DND-41 (cell line): ENCODE data around the gene ANO5.

ENCODE experiments used
- ATAC-seq: fragments of 200-7000 bp; cut with Tn5 transposase; 3 replicates; pipeline ENCODE4 v1.9.1; 2021; ENCODE audit warnings: low read depth; ENCODE audit not compliant: insufficient read depth
- DNase-seq: peaks from one replicate; pipeline ENCODE4 v3.0.0-alpha.2; 2020
- H2AFZ ChIP-seq: 2 replicates; pipeline ENCODE4 v1.6.0; 2012; ENCODE audit warnings: low read depth, low read length
- H3K27ac ChIP-seq: 2 replicates; pipeline ENCODE4 v1.5.1; 2012; ENCODE audit warnings: low read length, inconsistent platforms
- H3K27me3 ChIP-seq: fragments of 200-600 bp; sonication (generic); 2 replicates; pipeline ENCODE4 v1.6.0; 2012; ENCODE audit warnings: low read length, mild to moderate bottlenecking, inconsistent platforms; ENCODE audit not compliant: insufficient read depth, poor library complexity
- H3K36me3 ChIP-seq: 2 replicates; pipeline ENCODE4 v1.5.1; 2012; ENCODE audit warnings: low read length, inconsistent platforms; ENCODE audit not compliant: insufficient read depth
- H3K4me1 ChIP-seq: 2 replicates; pipeline ENCODE4 v1.5.1; 2012; ENCODE audit warnings: mild to moderate bottlenecking, low read length; ENCODE audit not compliant: insufficient read depth
- H3K4me2 ChIP-seq: 2 replicates; pipeline ENCODE4 v1.6.0; 2012; ENCODE audit warnings: mild to moderate bottlenecking, moderate library complexity, low read length, inconsistent platforms; ENCODE audit not compliant: insufficient read depth
- H3K4me3 ChIP-seq, 2 experiments: fragments of 200-600 bp in 1 of 2; shearing (Covaris generic) in 1 of 2; 2 replicates each; pipeline ENCODE4 v1.5.1; 2012 to 2016; ENCODE audit warnings: inconsistent platforms in 2 of 2, low read length in 2 of 2, mild to moderate bottlenecking in 2 of 2, low read depth in 1 of 2, moderate library complexity in 1 of 2
- H3K79me2 ChIP-seq: 2 replicates; pipeline ENCODE4 v1.6.0; 2012; ENCODE audit warnings: low read length, inconsistent platforms; ENCODE audit not compliant: insufficient read depth
- H3K9ac ChIP-seq: 2 replicates; pipeline ENCODE4 v1.6.0; 2012; ENCODE audit warnings: low read depth, mild to moderate bottlenecking, inconsistent platforms, low read length, moderate library complexity
- H3K9me3 ChIP-seq: 2 replicates; pipeline ENCODE4 v1.5.1; 2012; ENCODE audit warnings: low read length, moderate library complexity, mild to moderate bottlenecking, inconsistent platforms; ENCODE audit not compliant: insufficient read depth, severe bottlenecking
- H4K20me1 ChIP-seq: 2 replicates; pipeline ENCODE4 v1.6.0; 2012; ENCODE audit warnings: low read length; ENCODE audit not compliant: insufficient read depth
- EZH2 ChIP-seq: IDR thresholded peaks from 3 replicates; pipeline ENCODE4 v1.6.1; 2012; ENCODE audit warnings: borderline replicate concordance, low read depth, mild to moderate bottlenecking, moderate library complexity, low read length, inconsistent platforms; ENCODE audit not compliant: severe bottlenecking
- TF ChIP-seq, protein P1 (sequence below): IDR thresholded peaks from 2 replicates; pipeline ENCODE4 v1.5.1; 2012; ENCODE audit warnings: borderline replicate concordance, low read length, moderate library complexity, mild to moderate bottlenecking; ENCODE audit not compliant: poor library complexity, severe bottlenecking; ENCODE audit errors: extremely low read depth

Gene ANO5

DNA sequence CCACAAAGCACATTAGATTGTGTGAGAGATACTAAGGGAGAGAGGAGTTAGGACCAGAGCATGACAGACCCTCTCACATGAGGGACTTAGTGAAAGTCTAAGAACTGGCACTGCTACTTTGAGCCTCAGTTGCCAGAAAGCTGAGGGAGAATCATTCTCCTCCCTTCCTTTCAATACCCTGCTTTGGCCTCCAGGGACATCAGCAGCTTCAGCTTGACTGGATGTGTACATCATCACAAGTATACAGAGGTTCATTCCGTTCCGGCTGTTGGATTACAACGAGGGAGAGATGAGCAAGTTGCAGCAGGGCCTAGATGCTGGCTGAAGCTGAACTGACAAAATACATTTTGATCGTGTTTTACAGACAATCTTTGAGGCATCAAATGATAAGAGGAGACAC is 15.7 kb upstream of the ANO5 start:
- no peaks in the 10 kb centered on the region for H3K27me3 ChIP-seq
- H3K27ac ChIP-seq = no peak overlapping the region
- H4K20me1 ChIP-seq = no peaks in the 10 kb centered on the region
- H3K36me3 ChIP-seq = no peaks in the 10 kb centered on the region
- H3K79me2 ChIP-seq = no peaks in the 10 kb centered on the region
- TF ChIP-seq EZH2 = no peak
- TF ChIP-seq, protein P1, sequence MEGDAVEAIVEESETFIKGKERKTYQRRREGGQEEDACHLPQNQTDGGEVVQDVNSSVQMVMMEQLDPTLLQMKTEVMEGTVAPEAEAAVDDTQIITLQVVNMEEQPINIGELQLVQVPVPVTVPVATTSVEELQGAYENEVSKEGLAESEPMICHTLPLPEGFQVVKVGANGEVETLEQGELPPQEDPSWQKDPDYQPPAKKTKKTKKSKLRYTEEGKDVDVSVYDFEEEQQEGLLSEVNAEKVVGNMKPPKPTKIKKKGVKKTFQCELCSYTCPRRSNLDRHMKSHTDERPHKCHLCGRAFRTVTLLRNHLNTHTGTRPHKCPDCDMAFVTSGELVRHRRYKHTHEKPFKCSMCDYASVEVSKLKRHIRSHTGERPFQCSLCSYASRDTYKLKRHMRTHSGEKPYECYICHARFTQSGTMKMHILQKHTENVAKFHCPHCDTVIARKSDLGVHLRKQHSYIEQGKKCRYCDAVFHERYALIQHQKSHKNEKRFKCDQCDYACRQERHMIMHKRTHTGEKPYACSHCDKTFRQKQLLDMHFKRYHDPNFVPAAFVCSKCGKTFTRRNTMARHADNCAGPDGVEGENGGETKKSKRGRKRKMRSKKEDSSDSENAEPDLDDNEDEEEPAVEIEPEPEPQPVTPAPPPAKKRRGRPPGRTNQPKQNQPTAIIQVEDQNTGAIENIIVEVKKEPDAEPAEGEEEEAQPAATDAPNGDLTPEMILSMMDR = no peak
- no peak overlapping the region for H2AFZ ChIP-seq
- no peak overlapping the region for H3K9ac ChIP-seq
- H3K4me3 ChIP-seq = no peak overlapping the region
- H3K4me1 ChIP-seq = no peaks in the 10 kb centered on the region
- no peak for DNase-seq
- ATAC-seq = no peak
- H3K9me3 ChIP-seq = no peaks in the 10 kb centered on the region
- no peak overlapping the region for H3K4me2 ChIP-seq

GRCh38 chr11:22179626-22180025 is 13.3 kb upstream of the ANO5 start:
- Histone ChIP-seq H4K20me1 (no peaks in the 10 kb centered on the region), H3K27ac (no peak overlapping the region), H3K36me3 (no peaks in the 10 kb centered on the region), H3K9ac (no peak overlapping the region), H3K9me3 (no peaks in the 10 kb centered on the region), H2AFZ (no peak overlapping the region), H3K27me3 (no peaks in the 10 kb centered on the region), H3K79me2 (no peaks in the 10 kb centered on the region), H3K4me1 (no peaks in the 10 kb centered on the region), H3K4me2 (no peak overlapping the region), H3K4me3 (no peak overlapping the region)
- ATAC-seq (no peak), DNase-seq (no peak)
- no peak for TF ChIP-seq EZH2
- TF ChIP-seq, protein P1 = no peak

- H3K9ac ChIP-seq = no peak overlapping the region
- H3K9me3 ChIP-seq = no peaks in the 10 kb centered on the region
- DNase-seq = no peak
Observed at GRCh38 chr11:22180131-22180530, 12.8 kb upstream of the ANO5 start.

More at GRCh38 chr11:22180131-22180530, 12.8 kb upstream of the ANO5 start:
- no peaks in the 10 kb centered on the region for H3K36me3 ChIP-seq
- no peak overlapping the region for H3K4me2 ChIP-seq
- no peak overlapping the region for H3K27ac ChIP-seq
- H3K4me1 ChIP-seq = no peaks in the 10 kb centered on the region
- H3K4me3 ChIP-seq = no peak overlapping the region
- H3K27me3 ChIP-seq = no peaks in the 10 kb centered on the region
- no peak overlapping the region for H2AFZ ChIP-seq
- H3K79me2 ChIP-seq = no peaks in the 10 kb centered on the region
- TF ChIP-seq, protein P1 = no peak
- TF ChIP-seq EZH2 = no peak
- H4K20me1 ChIP-seq = no peaks in the 10 kb centered on the region
- ATAC-seq = no peak
